B cell (primary cell): ENCODE measurements around the gene JCAD. TPM values are rescaled to one million over a fixed set of nuclear protein-coding genes. Genes with fewer than 3 reads are reported as not detected.

ENCODE experiments used
- ATAC-seq: fragments of 200-7000 bp; cut with Tn5 transposase; one replicate; pipeline ENCODE4 v1.10.0; 2021; ENCODE audit warnings: low read depth, mild to moderate bottlenecking, moderate number of reproducible peaks, moderate library complexity
- CTCF ChIA-PET: fragments of 350-600 bp; sonication (Branson Sonifier 250); formaldehyde crosslinking; loops from one replicate; lab custom pipeline; 2021; ENCODE audit warnings: antibody characterized with exemption, inconsistent platforms; lab: Charles Lee
- POLR2A ChIA-PET: fragments of 350-600 bp; sonication (Branson Sonifier 250); formaldehyde crosslinking; loops from one replicate; lab custom pipeline; 2021; ENCODE audit warnings: antibody characterized with exemption; lab: Charles Lee
- DNase-seq: peaks from one replicate; pipeline ENCODE4 v3.0.0; 2013
- H2AFZ ChIP-seq: 2 replicates; pipeline ENCODE4 v1.6.1; 2012; ENCODE audit warnings: mild to moderate bottlenecking, low read depth, low read length; ENCODE audit not compliant: insufficient read depth, poor library complexity, severe bottlenecking
- H3K27ac ChIP-seq, 2 donors: 1 replicate in 1 of 2; 2 replicates in 1 of 2; pipeline ENCODE4 v1.5.1; 2012 to 2013; ENCODE audit warnings: low read length in 2 of 2, mild to moderate bottlenecking in 2 of 2, moderate library complexity in 1 of 2
- H3K27me3 ChIP-seq, 4 experiments: fragments of 200-600 bp in 1 of 4; sonication (generic) in 1 of 4; replicated peaks in 1 of 4; 1 replicate in 2 of 4; 2 replicates in 2 of 4; pipeline versions ENCODE4 v1.6.1 to v1.7.0; 2013 to 2016; ENCODE audit warnings: low read length in 3 of 4, mild to moderate bottlenecking in 2 of 4, mixed read lengths in 1 of 4, moderate library complexity in 1 of 4; ENCODE audit not compliant: insufficient read depth in 4 of 4, control insufficient read depth in 3 of 4; ENCODE audit errors: control extremely low read depth in 1 of 4
- H3K36me3 ChIP-seq, 2 experiments: replicated peaks in 1 of 2; 1 replicate in 1 of 2; 2 replicates in 1 of 2; pipeline versions ENCODE4 v1.6.1 to v1.7.1; 2013; ENCODE audit warnings: low read length in 1 of 2; ENCODE audit not compliant: insufficient read depth in 2 of 2, control insufficient read depth in 1 of 2; ENCODE audit errors: control extremely low read depth in 1 of 2, extremely low read depth in 1 of 2
- H3K4me1 ChIP-seq, 2 donors: fragments of 200-600 bp in 1 of 2; sonication (generic) in 1 of 2; 1 replicate in 1 of 2; 2 replicates in 1 of 2; pipeline versions ENCODE4 v1.5.1 to v1.6.1; 2013 to 2017; ENCODE audit warnings: low read length in 2 of 2; ENCODE audit not compliant: control insufficient read depth in 2 of 2, insufficient read depth in 2 of 2
- H3K4me2 ChIP-seq: replicated peaks from 2 replicates; pipeline ENCODE3; 2012; ENCODE audit warnings: mild to moderate bottlenecking, low read depth, low read length; ENCODE audit not compliant: poor library complexity, severe bottlenecking
- H3K4me3 ChIP-seq, 5 experiments: fragments of 200-600 bp in 1 of 5; sonication (generic) in 1 of 5; 1 replicate in 3 of 5; 2 replicates in 2 of 5; pipeline versions ENCODE4 v1.5.1 to v1.7.0; 2011 to 2016; ENCODE audit warnings: low read length in 4 of 5, mild to moderate bottlenecking in 4 of 5, low read depth in 2 of 5, control low read depth in 1 of 5, moderate library complexity in 1 of 5; ENCODE audit not compliant: insufficient read depth in 1 of 5; ENCODE audit errors: control extremely low read depth in 1 of 5, extremely low read depth in 1 of 5
- H3K79me2 ChIP-seq: fragments of 200-600 bp; sonication (generic); one replicate; pipeline ENCODE4 v1.6.0; 2016; ENCODE audit warnings: low read length; ENCODE audit not compliant: control insufficient read depth, insufficient read depth
- H3K9ac ChIP-seq: fragments of 200-600 bp; sonication (generic); 2 replicates; pipeline ENCODE4 v1.6.1; 2017; ENCODE audit warnings: mild to moderate bottlenecking, low read length, moderate library complexity
- H3K9me3 ChIP-seq, 3 donors: one replicate each; pipeline versions ENCODE4 v1.6.1 to v1.7.1; 2013; ENCODE audit warnings: low read length in 2 of 3; ENCODE audit not compliant: control insufficient read depth in 2 of 3, insufficient read depth in 1 of 3; ENCODE audit errors: control extremely low read depth in 1 of 3
- H4K20me1 ChIP-seq: 2 replicates; pipeline ENCODE4 v1.6.0; 2012; ENCODE audit warnings: mild to moderate bottlenecking, low read length; ENCODE audit not compliant: insufficient read depth, control insufficient read depth, poor library complexity, severe bottlenecking
- H3K27ac Mint-ChIP-seq: one replicate; pipeline ENCODE4 v1.8.0; 2021; ENCODE audit warnings: mixed read lengths
- H3K27me3 Mint-ChIP-seq: one replicate; pipeline ENCODE4 v1.8.0; 2021; ENCODE audit warnings: mixed read lengths
- H3K4me1 Mint-ChIP-seq: one replicate; pipeline ENCODE4 v1.8.0; 2021; ENCODE audit warnings: mixed read lengths
- H3K4me3 Mint-ChIP-seq: one replicate; pipeline ENCODE4 v1.8.0; 2021; ENCODE audit warnings: mixed read lengths
- H3K9me3 Mint-ChIP-seq: one replicate; pipeline ENCODE4 v1.8.0; 2022; ENCODE audit warnings: mixed read lengths; ENCODE audit not compliant: insufficient read depth
- CTCF ChIP-seq: fragments of 200-600 bp; IDR thresholded peaks from one replicate; pipeline ENCODE4 v1.8.0; 2022; ENCODE audit warnings: antibody characterized with exemption, mild to moderate bottlenecking
- EZH2 ChIP-seq: IDR thresholded peaks from 2 replicates; pipeline ENCODE4 v1.6.1; 2012; ENCODE audit warnings: borderline replicate concordance, low read depth, mild to moderate bottlenecking, moderate library complexity, low read length; ENCODE audit not compliant: insufficient read depth, poor library complexity, severe bottlenecking
- WGBS: methylation state at CpG from one replicate; pipeline ENCODE4 v1.1.5; 2013; ENCODE audit warnings: missing lambda C conversion rate; ENCODE audit not compliant: insufficient coverage; 5-methylcytosine and 5-hydroxymethylcytosine counted together
- intact Hi-C: fragments of 100-400 bp; cut with micrococcal nuclease; formaldehyde crosslinking; loops from one replicate; pipeline ENCODE4 v1.10.0; 2022
- polyA plus RNA-seq: library from polyadenylated mRNA; depleted of rRNA; stranded (reverse); fragments of >200 nt; gene quantifications from 2 replicates; pipeline ENCODE4 v1.2.3, GENCODE V29; 2012
- total RNA-seq, 2 donors: library from RNA; stranded (reverse); fragments of 120-200 nt in 1 of 2; gene quantifications; 1 replicate in 1 of 2; 2 replicates in 1 of 2; pipeline versions ENCODE4 v1.2.3 to v1.2.4, GENCODE V29; 2013 to 2022

Gene JCAD
- total and polyA plus RNA-seq, 2 donors (not counting 1 experiment from before 2014, with no cell fraction given) = 0.37 TPM; not detected in 1

GRCh38 chr10:30047430-30047829, 12.0 kb downstream of the JCAD start:
- H3K27ac Mint-ChIP-seq = no peak overlapping the region
- H3K27me3 Mint-ChIP-seq = peaks cover 44% of the 10 kb centered on the region
- no peaks in the 10 kb centered on the region for H3K9me3 Mint-ChIP-seq
- Histone ChIP-seq H3K4me3 (no peak overlapping the region), H3K9ac (no peak overlapping the region), H3K9me3 (no peaks in the 10 kb centered on the region), H3K4me2 (no peak overlapping the region), H3K36me3 (no peaks in the 10 kb centered on the region), H2AFZ (no peak overlapping the region), H3K27ac (no peak overlapping the region), H4K20me1 (no peaks in the 10 kb centered on the region), H3K79me2 (no peaks in the 10 kb centered on the region), H3K27me3 (peaks cover 0 to 24% (median 14%) of the 10 kb centered on the region in 4 experiments), H3K4me1 (peaks cover 6% of the 10 kb centered on the region in 2 donors)
- no peak for DNase-seq
- H3K4me1 Mint-ChIP-seq = peaks cover 16% of the 10 kb centered on the region
- POLR2A ChIA-PET = no interaction called here
- ATAC-seq = no peak
- peak overlapping the region; percentile 18 for H3K4me3 Mint-ChIP-seq
- CTCF ChIA-PET = no interaction called here
- no peak for TF ChIP-seq CTCF
- TF ChIP-seq EZH2 = no peak
- intact Hi-C loops = no loop called here
- 92% methylated on average over 21 of the region's 21 CpGs for WGBS

- H3K27me3 ChIP-seq = peaks cover 0 to 27% (median 14%) of the 10 kb centered on the region in 4 experiments
- Mint-ChIP-seq H3K4me3 (no peak overlapping the region), H3K9me3 (no peaks in the 10 kb centered on the region), H3K27me3 (peaks cover 45% of the 10 kb centered on the region), H3K27ac (no peak overlapping the region), H3K4me1 (peaks cover 19% of the 10 kb centered on the region)
- H3K9ac ChIP-seq = no peak overlapping the region
- H3K4me2 ChIP-seq = no peak overlapping the region
- no peaks in the 10 kb centered on the region for H3K9me3 ChIP-seq
- ChIA-PET POLR2A (no interaction called here), CTCF (no interaction called here)
- WGBS = 80% methylated on average over 1 of the region's 3 CpGs
- H4K20me1 ChIP-seq = no peaks in the 10 kb centered on the region
- no peak overlapping the region for H3K4me3 ChIP-seq
- intact Hi-C loops = no loop called here
- H3K79me2 ChIP-seq = no peaks in the 10 kb centered on the region
- DNase-seq (no peak), ATAC-seq (no peak)
- no peaks in the 10 kb centered on the region for H3K36me3 ChIP-seq
- TF ChIP-seq CTCF (no peak), EZH2 (no peak)
- no peak overlapping the region for H2AFZ ChIP-seq
- no peak overlapping the region for H3K27ac ChIP-seq
- H3K4me1 ChIP-seq = peaks cover 6 to 9% of the 10 kb centered on the region in 2 donors
These were observed 12.9 kb downstream of the JCAD start for GRCh38 chr10:30046476-30046875.
